RPMI8226 (cell line): ENCODE data around the gene NPBWR2.

Experiments used
- DNase-seq: peaks from one replicate; pipeline ENCODE4 v3.0.0-alpha.2; 2015

NPBWR2 gene

DNA sequence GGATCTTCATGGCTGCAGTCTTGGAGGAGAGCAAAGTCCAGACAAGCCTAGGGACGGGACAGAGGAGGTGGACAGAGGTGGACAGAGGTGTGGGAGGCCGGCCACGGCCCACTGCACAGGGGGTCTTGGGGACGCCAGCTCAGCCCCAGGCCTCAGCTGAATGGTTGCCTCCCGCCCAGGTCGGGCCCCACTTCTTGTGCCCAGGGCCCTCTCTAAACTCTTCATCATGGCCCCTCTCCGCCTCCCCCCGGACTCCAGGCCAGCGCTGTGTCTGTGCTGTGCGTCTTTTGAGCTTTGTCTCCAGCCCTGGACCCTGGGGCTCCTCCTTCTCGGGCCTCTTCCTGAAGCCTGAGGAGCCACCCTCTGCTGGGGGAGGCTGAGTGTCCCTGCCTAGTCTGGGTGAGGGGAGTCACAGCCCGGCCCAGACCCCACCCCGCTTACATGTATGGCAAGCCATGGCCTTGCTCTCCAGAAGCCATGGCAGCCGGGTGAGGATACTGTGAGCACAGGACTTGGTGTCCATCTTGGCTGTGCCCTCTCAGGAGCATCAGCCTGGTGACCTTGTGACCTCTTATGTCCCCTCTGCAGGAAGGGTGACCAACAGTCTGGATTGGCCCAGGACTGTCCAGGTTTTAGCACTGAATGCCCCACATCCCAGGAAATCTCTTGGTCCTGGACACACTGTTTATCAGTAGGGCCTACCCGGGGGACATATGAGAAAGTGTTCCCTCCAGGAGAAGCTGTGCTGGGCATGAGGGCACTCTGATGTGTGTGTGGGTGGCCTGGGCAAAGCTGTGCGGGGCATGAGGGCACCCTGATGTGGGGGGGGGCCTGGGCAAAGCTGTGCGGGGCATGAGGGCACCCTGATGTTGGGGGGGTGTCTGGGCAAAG, 9.4 kb upstream of the NPBWR2 start:
- DNase-seq, result no peak

DNA sequence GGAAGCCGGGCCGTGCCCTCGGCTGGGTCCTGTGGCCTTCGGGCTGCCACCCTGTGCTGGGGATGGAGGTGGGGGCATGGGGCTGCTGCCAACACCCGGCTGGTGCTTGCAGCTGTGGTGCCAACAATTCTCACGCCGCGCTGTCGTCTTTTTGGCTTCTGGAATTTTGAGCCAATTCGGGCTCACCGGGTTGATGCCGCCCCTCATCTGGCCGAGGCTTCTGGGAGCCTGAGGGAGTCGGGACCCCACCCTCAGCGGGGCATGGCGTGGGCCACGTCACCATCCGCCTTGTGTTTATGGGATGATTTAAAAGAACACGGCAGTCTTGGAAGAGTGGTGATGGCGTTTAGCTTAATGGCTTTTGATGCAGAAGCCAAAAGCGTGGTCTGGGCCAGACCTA, 8.7 kb upstream of the NPBWR2 start:
- no peak for DNase-seq

DNA sequence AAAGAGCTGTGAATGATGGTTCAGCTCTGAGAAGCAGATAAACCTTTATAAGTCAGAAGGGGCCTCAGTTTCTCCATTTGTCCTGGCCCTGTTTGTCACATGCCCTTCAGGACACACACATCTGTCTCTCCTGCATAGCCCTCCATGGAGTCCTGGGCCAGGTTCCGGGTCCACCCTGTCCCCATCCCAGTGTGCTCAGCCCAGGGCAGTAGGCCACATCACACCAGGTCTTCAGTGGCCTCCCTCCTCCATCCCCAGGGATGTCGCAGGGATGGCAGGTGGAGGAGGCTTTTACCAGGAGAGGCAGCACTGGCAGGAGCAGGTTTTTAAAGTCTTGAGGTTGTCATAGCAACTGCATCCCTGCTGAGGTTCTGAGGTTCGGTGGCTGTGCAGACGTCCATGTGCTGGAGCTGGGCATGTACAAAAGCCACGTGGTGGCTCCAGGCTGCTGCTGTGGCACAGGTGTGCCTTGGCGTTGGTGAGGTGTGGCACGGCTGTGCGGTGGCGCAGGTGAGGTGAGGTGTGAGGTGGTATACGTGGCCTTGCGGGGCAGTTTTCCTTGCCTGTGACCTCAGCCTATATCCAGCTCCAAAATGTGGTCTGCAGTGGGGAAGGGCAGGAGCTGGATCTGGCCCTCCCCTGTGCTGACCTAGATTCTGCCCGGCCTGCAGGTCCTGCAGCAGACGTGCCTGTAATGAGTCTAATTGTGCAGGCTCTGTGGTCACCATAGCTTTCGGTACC, 8.0 kb upstream of the NPBWR2 start:
- DNase-seq, result no peak

DNA sequence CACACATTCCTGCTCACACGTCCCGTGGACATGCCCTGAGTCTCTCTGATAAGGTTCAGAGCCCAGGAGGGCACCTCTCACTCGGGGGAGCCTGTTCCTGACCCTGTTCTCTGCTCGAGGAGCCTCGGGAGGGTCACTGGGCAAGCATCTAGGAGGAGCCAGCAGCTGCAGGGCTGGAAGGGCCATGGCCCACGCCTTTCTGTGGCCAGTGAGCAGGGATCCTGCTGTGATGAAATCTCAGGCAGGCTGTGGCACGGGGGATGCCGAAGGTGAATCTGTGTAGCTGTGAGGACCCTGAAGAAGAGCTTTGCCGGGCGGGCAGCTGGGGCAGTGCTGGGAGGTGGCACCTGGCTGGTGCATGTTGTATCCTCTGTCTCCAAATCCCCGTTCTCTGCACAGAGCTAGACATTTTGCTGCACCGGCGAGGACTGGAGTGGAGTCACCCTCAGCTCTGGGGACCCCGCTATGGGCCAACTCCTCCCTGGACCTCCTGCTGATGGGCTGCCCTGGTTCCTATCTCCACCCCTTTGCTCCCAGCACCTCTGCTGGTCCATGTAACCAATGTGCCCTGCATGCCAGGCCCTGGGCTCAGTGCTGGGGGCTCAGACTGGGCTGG, 7.1 kb upstream of the NPBWR2 start:
- no peak for DNase-seq

DNA sequence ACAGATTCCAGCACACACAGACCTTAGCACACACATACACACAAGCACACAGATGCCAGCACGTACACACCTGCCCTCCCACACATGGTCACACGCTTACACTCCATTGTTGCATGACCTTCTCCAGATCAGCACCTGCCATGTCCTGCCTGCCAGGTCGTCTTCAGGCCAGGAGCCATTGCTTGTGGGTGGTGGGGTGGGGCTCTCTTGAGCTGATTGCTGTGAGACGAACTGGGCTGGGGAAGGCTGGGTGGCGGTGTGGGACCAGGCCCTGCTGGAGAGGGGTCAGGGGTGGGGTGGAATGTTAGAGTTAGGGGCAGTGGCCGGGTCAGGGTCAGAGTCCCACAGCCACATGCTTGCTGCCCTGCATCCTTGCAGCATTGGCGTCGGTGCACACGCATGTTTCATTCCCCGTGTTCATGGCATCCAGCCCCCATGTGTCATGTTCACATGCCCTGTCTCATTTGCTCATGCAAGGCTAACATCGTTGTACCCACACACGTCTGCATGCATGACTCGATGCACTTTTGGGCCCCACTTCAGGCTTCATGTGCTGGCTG, 6.5 kb upstream of the NPBWR2 start:
- no peak for DNase-seq

DNA sequence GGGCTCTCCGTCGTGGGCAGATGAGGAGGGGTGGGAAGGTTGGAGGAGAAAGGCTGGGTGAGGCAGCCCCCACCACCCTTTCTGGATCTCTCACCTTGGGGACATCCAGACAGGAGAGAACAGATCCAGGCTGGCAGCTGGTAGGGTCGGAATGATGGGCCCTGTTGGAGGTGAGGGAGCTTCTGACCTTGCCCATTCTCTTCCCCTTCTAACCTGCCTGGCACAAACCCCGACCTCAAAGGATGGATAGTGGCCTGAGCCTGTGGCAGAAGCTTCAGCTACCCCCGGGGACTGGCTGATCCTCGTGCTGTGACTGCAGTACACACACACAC, 6.0 kb upstream of the NPBWR2 start:
- no peak for DNase-seq

DNA sequence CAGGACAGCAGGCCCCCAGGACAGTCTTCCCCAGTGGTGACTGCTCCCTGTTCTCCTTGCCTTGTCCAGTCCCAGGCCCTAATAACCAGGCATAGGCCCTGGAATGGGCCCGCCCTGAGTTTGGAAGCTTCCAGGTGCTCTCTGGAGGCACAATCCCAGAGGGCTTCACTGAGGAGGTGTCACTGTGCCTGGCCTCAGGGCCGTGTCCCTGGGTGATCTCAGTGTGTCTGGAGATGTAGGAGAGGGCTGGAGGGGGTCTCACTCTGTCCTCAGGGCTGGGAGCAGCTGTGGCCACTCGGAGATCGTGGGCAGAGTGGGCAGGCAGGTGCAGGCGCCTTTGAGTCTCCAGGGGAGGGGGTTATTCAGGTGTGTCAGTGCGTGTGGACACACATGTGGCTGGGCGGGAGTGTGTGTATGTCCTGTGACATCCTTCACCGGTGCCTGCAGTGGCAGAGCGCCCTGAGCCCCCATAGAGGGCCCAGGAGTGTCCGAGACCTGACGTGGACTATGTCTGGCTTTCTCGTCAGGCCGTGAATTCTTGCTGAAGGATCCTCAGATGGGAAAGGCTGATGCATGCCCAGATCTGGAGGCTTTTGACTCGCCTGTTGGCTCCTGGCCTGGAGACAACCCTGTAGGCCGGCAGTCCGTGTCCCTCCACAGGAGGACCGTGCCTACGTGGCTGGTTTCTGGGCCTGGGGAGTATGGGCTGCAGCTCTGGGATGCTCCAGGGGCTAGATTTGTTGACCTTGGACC, 5.5 kb upstream of the NPBWR2 start:
- no peak for DNase-seq

DNA sequence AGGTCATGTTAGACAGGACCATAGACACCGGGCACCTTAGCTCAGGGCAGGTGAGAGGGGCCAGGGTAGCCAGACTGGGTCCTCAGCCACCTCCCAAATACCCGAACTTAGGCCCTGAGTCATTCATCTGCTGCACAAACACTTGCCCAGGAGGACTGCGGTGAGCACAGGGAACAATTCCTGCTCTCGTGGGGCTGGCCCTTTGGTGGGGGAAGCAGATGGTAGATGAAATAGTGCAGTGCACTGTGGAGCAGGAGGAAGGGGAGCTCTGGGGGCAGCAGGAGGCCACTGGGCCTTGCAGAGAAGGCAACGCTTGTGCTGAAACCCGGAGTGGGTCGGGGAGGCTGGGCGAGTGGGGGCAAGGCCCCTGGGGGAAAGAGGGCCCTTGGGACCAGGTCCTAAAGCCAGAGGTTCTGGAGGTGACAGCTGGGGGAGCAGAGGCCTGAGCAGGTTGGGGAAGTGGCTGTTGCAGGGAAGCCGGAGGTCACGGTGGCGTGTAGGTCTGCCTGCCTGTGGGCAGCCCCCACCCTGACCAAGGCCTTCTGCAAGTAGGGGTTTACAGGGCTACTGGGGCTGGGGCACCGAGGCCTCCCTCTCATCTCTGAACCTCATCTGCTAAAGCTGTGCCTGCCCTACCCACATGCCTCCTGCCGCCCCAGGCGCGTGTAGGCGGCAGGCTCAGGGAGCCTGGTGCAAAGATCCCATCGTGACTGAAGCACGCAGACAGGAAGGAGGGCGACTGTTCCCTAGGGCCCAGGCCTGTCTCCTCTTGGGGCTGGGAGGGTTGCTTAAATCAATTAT, 4.7 kb upstream of the NPBWR2 start:
- no peak for DNase-seq

DNA sequence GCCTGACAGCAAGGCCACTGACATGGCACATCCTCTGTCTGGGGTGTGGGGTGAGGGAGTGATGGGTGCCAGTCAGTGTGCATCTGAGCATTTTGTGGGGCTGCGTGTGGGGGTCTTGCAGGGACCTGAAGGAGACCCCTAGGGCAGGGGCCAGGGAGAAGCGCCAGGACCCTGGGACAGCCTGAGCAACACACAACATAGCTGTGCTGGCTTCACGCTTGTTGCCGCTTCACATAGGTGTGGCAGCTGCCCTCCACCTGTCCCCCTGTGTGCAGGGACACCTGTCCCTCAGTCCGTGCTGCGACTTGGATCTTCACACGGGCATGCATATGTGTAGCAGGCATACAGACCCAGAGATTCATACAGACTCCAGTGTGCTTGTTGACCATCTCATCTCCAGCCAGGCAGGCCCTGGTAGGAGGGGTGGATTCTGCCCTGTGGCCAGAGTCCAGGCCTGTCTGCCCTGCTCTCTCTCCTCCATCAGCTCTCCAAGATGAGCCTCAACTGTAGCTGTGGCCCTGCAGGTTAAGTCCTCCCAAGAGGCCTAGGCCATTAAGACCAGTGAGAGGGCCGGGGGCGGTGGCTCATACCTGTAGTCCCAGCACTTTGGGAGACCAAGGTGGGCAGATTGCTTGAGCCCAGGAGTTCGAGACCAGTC, 3.2 kb upstream of the NPBWR2 start:
- no peak for DNase-seq

DNA sequence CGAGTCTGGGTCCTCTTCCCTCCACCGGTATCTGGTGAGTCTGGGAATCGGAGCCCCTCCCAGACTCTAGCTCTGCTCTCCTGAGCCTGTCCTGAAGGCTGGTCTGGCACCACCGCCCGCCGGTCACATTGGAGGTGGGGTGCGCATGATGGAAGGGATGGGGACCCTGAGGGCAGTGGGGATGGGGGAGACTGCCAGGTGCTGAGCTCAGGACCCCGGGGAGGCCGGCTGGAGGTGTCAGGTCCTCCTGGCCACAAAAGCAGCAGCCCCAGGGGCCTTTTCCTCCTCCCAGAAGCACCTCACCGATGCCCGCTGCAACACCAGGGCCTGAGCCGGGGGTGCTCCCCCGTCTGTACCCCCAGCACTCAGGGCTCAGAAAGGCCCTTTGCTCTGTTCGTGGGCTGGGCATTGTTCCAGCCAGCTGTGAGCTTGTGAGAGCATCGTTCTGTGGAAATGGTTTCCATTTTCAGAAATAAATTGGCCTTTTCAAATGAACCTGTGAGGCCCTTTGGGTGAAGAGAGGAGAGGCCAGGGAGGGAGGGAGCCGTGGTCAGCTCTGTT, 2.5 kb upstream of the NPBWR2 start:
- peak; percentile 15 for DNase-seq

DNA sequence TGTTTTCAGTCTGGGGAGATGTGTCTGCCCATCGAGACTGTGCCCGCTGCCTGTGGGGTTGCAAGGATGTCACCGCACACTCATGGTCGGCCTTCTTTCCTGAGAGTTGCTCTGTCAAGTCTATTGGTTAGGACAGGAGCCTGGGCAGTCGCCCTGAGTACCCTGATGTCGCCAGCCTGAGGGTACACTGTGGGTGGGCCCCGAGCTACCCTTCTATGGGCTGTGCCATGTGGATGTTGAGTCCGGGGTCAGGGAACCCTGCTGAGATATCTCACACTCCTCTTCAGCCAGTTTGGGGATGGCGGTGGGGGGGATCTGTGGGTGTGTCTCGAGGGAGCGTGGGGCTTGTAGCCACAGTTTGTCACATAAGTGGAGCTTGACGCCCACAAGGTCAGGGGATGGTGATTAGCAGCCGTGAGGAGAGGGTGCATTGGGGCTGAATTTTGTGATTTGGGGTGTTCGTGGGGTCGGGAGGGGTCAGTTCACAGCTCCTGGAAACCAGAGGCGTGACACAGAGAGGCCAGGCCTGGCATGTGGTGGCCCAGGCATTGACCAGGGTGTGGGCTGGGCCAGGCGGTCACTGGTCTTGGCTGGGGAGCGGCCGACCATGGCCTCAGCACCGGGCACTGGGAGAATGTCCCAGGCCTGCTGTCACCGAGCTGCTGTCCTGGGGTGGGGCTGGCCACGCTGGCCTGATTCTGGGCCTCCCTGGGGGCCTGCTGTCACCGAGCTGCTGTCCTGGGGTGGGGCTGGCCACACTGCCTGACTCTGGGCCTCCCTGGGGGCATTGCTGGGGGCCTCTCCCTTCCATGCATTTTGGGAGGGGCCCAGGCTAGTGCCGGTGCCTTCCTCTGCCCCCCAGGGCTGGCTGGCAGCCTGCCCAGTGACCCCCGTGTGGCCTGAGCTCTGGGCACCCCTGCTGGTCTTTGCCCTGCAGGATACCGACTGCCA, 1.6 kb upstream of the NPBWR2 start:
- peak; percentile 2 for DNase-seq

DNA sequence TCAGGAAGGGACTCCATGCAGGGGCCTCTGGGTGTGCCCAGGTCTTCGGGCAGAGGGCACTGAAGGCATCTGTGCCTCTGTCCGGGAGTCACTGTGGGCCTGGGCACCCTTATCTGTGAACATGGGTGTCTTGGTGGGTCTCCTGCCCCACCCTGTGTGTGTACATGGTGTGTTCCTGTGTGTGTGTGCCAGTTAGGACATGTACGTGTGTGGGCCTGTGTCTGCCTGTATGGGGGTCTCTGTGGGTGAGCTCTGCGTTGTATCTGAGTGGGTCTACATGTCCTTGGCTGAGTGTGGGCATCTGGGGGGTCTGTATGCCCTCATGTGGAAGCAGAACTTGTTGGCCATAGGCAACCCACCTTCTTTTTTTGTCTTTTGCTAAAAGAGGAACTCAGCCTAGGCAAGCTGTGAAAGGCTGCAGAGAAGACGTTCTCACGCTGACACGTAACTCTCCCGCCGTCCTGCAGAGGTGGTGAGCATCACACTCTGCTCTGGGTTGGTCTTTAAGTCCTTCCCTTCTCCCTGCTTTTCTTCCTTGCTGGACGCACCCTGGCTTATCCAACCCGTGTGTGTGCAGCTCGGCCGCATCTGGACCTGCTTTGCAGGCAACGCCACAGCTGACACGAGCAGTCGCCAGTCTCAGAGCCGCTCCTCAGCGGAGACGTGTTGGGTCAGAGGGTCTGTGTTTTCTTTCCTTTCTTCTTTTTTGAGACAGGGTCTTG, 532 bp upstream of the NPBWR2 start:
- peak; percentile 55 for DNase-seq

DNA sequence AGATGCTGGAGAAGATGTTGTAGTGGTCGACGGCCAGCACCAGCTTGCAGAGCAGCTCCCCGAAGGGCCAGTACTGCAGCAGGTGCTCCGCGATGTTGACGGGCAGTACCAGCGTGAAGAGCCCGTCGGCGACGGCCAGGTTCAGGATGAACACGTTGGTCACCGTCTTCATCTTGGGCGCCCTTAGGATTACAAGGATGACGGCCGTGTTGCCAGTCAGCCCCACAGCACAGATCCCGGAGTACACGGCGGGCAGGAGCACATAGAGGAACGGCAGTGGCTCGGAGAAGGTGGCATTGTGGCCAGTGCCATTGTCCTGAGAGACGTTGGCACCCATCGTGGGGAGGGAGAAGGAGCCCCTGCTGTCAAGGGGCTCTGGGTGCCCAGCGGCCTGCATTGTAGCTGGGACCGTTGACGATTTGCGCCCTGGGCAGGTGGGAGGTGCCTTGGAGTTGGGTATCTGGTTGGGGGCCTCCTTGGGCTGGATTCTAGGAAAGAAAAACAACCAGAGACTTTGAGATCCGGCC, 867 bp downstream of the NPBWR2 start:
- DNase-seq, result peak; percentile 2

DNA sequence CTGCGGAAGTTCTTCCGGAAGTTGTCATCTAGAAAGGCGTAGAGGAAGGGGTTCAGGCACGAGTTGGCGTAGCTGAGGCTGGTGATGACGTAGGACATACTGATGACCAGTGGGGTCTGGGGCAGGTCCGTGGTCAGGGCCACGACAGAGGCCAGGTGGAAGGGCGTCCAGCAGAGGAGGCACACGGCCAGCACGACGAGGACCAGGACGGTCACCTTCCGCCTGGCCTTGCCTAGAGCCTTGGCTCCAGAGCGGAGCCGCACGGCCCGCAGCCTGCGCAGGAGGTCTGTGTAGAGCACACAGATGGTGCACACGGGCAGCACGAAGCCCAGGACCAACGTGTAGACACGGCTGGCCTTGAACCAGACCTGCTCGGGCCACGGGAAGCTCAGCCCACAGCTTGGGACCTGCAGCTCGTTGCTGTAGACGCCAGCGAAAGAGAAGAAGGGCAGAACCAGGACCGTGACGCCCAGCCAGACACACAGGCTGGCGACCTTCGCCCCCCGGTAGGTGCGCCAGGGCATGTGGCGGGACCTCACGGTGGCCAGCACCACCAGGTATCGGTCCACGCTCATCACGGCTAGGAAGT, 1.4 kb downstream of the NPBWR2 start:
- peak; percentile 2 for DNase-seq

DNA sequence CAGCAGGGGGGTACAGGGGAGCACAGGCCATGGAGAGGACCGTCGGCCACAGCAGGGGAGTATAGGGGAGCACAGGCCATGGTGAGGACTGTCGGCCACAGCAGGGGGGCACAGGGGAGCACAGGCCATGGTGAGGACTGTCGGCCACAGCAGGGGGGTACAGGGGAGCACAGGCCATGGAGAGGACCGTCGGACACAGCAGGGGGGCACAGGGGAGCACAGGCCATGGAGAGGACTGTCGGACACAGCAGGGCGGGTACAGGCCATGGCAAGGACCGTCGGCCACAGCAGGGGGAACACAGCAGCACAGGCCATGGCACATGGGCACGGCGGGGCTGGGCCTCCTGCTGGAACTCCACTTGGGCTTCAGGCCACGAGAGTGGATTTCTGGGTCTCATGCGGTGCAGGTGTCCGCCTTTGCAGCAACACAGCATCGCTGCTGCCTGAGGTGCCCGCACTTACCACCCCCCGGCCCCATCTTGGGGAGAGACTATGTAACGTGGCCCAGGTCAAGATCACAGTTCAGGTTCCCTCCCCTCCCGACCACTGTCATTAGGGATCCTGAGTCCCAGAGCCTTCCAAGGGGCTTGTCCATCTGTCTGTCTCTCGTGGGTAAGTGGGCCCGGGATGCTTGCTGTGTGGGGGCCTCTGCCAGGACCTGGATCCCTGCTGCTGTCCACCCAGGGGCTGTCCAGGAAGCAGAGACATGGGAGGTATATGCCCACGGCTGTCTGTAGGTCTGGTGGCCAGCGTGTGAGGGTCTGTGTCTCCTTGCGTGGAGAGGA, 2.5 kb downstream of the NPBWR2 start:
- DNase-seq, result peak; percentile 2

DNA sequence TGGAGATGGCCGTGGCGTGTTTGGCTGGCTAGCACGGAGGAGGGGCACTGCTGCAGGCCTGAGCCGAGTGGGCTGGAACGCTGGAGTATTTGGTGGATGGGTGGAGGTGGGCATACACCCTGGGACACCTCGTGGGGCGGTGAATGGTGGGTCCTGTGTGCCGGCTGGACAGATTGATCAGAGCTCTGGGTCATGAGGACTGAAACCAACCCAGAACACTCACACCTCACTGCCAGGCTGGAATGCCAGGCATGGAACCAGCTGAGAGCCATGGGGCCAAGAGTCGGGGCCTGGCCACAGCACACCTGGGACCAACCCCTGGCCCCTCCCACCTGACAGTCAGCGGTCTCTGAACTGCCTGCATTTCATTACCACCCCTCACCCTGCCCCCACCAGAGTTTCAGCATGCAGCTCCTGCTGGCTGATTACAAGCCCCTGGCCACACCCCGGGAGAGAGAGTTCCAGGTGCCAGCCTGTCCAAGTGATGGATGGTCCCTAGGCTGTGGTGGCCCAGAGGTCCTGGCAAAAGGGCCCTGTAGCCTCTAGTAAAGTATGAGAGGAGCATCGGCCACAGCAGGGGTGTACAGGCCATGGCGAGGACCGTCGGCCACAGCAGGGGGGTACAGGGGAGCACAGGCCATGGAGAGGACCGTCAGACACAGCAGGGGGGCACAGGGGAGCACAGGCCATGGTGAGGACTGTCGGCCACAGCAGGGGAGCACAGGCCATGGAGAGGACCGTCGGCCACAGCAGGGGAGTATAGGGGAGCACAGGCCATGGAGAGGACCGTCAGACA, 3.3 kb downstream of the NPBWR2 start:
- peak; percentile 46 for DNase-seq
